H1 (cell line): ENCODE measurements around the gene FGGY. TPM values are rescaled to one million over a fixed set of nuclear protein-coding genes. Genes with fewer than 3 reads are reported as not detected.

Experiments
- CTCF ChIA-PET: fragments of 300-600 bp; sonication (Branson Sonifier 250); formaldehyde crosslinking; loops from one replicate; lab custom pipeline; 2021; ENCODE audit not compliant: partially characterized antibody; lab: Charles Lee
- POLR2A ChIA-PET: fragments of 300-600 bp; sonication (Branson Sonifier 250); formaldehyde crosslinking; loops from one replicate; lab custom pipeline; 2021; ENCODE audit warnings: inconsistent platforms; ENCODE audit not compliant: partially characterized antibody; lab: Charles Lee
- DNase-seq, 2 experiments: peaks; one replicate each; pipeline versions ENCODE4 v3.0.0 to v3.0.0-alpha.2; 2010 to 2022; ENCODE audit warnings: low spot score in 2 of 2, low read depth in 1 of 2, mixed read lengths in 1 of 2
- FAIRE-seq: peaks from 2 replicates; lab custom pipeline; 2011; peaks lifted over from hg19 to GRCh38; lab: Jason Lieb, UNC
- H2AFZ ChIP-seq: 2 replicates; pipeline ENCODE4 v1.8.1; 2012; ENCODE audit warnings: low read length, inconsistent platforms
- H2AK5ac ChIP-seq: 2 replicates; pipeline ENCODE4 v1.6.1; 2013; ENCODE audit warnings: low read depth, low read length
- H2BK120ac ChIP-seq: replicated peaks from 2 replicates; pipeline ENCODE3; 2013; ENCODE audit warnings: low read depth, low read length, inconsistent platforms
- H2BK12ac ChIP-seq: 2 replicates; pipeline ENCODE4 v1.6.1; 2013; ENCODE audit warnings: low read depth, low read length
- H2BK15ac ChIP-seq: 2 replicates; pipeline ENCODE4 v1.6.1; 2013; ENCODE audit warnings: low read length
- H2BK20ac ChIP-seq: 2 replicates; pipeline ENCODE4 v1.6.1; 2013; ENCODE audit warnings: low read length
- H2BK5ac ChIP-seq: 2 replicates; pipeline ENCODE4 v1.6.1; 2013; ENCODE audit warnings: low read depth, low read length
- H3K14ac ChIP-seq: 2 replicates; pipeline ENCODE4 v1.6.1; 2013; ENCODE audit warnings: inconsistent platforms; ENCODE audit not compliant: insufficient read length
- H3K18ac ChIP-seq: 2 replicates; pipeline ENCODE4 v1.6.1; 2013; ENCODE audit warnings: low read length; ENCODE audit errors: extremely low read depth
- H3K23ac ChIP-seq: 2 replicates; pipeline ENCODE4 v1.6.1; 2013; ENCODE audit warnings: inconsistent platforms; ENCODE audit not compliant: insufficient read length
- H3K23me2 ChIP-seq: 2 replicates; pipeline ENCODE4 v1.6.1; 2013; ENCODE audit warnings: low read depth, low read length
- H3K27ac ChIP-seq: 2 replicates; pipeline ENCODE4 v1.6.1; 2011; ENCODE audit warnings: low read depth, low read length, inconsistent platforms
- H3K27me3 ChIP-seq, 4 experiments: replicated peaks in 1 of 4; 1 replicate in 1 of 4; 2 replicates in 3 of 4; pipeline versions ENCODE4 v1.6.1 to v1.8.1; 2011 to 2013; ENCODE audit warnings: low read length in 3 of 4, mild to moderate bottlenecking in 3 of 4, inconsistent platforms in 2 of 4, mixed read lengths in 2 of 4, moderate library complexity in 1 of 4; ENCODE audit not compliant: control insufficient read depth in 3 of 4, insufficient read depth in 3 of 4; ENCODE audit errors: extremely low read depth in 1 of 4
- H3K36me3 ChIP-seq, 4 experiments: 2 replicates each; pipeline versions ENCODE4 v1.6.1 to v1.8.1; 2011 to 2013; ENCODE audit warnings: mild to moderate bottlenecking in 4 of 4, low read length in 3 of 4, moderate library complexity in 2 of 4, control low read depth in 1 of 4, inconsistent platforms in 1 of 4; ENCODE audit not compliant: insufficient read depth in 4 of 4, control insufficient read depth in 2 of 4
- H3K4ac ChIP-seq: replicated peaks from 2 replicates; pipeline ENCODE3; 2013; ENCODE audit warnings: low read length, low read depth, mixed read lengths, inconsistent platforms; ENCODE audit not compliant: insufficient read length
- H3K4me1 ChIP-seq, 4 experiments: replicated peaks in 1 of 4; 1 replicate in 1 of 4; 2 replicates in 3 of 4; pipeline versions ENCODE4 v1.6.1 to v1.8.1; 2011 to 2013; ENCODE audit warnings: low read length in 3 of 4, inconsistent platforms in 2 of 4, mixed read lengths in 1 of 4; ENCODE audit not compliant: insufficient read depth in 4 of 4, control insufficient read depth in 3 of 4
- H3K4me2 ChIP-seq, 2 experiments: 2 replicates each; pipeline versions ENCODE4 v1.6.1 to v1.8.1; 2011 to 2013; ENCODE audit warnings: low read depth in 2 of 2, low read length in 2 of 2, control low read depth in 1 of 2, inconsistent platforms in 1 of 2, mild to moderate bottlenecking in 1 of 2; ENCODE audit not compliant: insufficient read depth in 1 of 2
- H3K4me3 ChIP-seq, 4 experiments: fragments of 200-600, 300-600 bp in 1 of 4; sonication (generic), shearing (Covaris generic), sonication (Bioruptor Twin) in 1 of 4; 2 replicates each; pipeline versions ENCODE4 v1.5.1 to v1.8.1; 2011 to 2016; ENCODE audit warnings: low read length in 4 of 4, low read depth in 3 of 4, control low read depth in 2 of 4, inconsistent platforms in 2 of 4, mild to moderate bottlenecking in 2 of 4, mixed read lengths in 1 of 4, moderate library complexity in 1 of 4; ENCODE audit not compliant: insufficient read depth in 2 of 4; ENCODE audit errors: extremely low read depth in 1 of 4
- H3K56ac ChIP-seq: replicated peaks from 2 replicates; pipeline ENCODE3; 2013; ENCODE audit warnings: low read depth, mild to moderate bottlenecking, mixed read lengths, low read length, inconsistent platforms; ENCODE audit not compliant: insufficient read length
- H3K79me1 ChIP-seq: 2 replicates; pipeline ENCODE4 v1.6.1; 2013; ENCODE audit warnings: low read depth, low read length, control low read depth
- H3K79me2 ChIP-seq, 2 experiments: 2 replicates each; pipeline versions ENCODE4 v1.6.1 to v1.8.1; 2012 to 2013; ENCODE audit warnings: low read length in 2 of 2, mild to moderate bottlenecking in 2 of 2, inconsistent platforms in 1 of 2; ENCODE audit not compliant: insufficient read depth in 2 of 2, control insufficient read depth in 1 of 2
- H3K9ac ChIP-seq, 4 experiments: replicated peaks in 1 of 4; 1 replicate in 1 of 4; 2 replicates in 3 of 4; pipeline versions ENCODE4 v1.6.1 to v1.8.1; 2011 to 2013; ENCODE audit warnings: low read depth in 3 of 4, low read length in 3 of 4, control low read depth in 2 of 4, mild to moderate bottlenecking in 2 of 4, moderate library complexity in 2 of 4, inconsistent platforms in 1 of 4; ENCODE audit errors: extremely low read depth in 1 of 4
- H3K9me3 ChIP-seq, 2 experiments: 2 replicates each; pipeline versions ENCODE4 v1.6.1 to v1.8.1; 2012 to 2013; ENCODE audit warnings: mild to moderate bottlenecking in 2 of 2, moderate library complexity in 2 of 2, control low read depth in 1 of 2, inconsistent platforms in 1 of 2, low read depth in 1 of 2, low read length in 1 of 2, mixed read lengths in 1 of 2; ENCODE audit not compliant: insufficient read depth in 2 of 2
- H4K20me1 ChIP-seq, 2 experiments: replicated peaks in 1 of 2; 2 replicates each; pipeline versions ENCODE3 to v1.8.1; 2011 to 2013; ENCODE audit warnings: inconsistent platforms in 2 of 2, low read length in 2 of 2, mild to moderate bottlenecking in 1 of 2; ENCODE audit not compliant: insufficient read depth in 2 of 2, control insufficient read depth in 1 of 2
- H4K5ac ChIP-seq: 2 replicates; pipeline ENCODE4 v1.6.1; 2013; ENCODE audit warnings: low read length, low read depth, mixed read lengths, inconsistent platforms; ENCODE audit not compliant: insufficient read length
- H4K8ac ChIP-seq: 2 replicates; pipeline ENCODE4 v1.8.0; 2013; ENCODE audit warnings: mild to moderate bottlenecking, moderate library complexity, low read length, inconsistent platforms; ENCODE audit not compliant: insufficient read depth; ENCODE audit errors: extremely low read depth
- H4K91ac ChIP-seq: replicated peaks from 2 replicates; pipeline ENCODE3; 2013; ENCODE audit warnings: low read length, mixed read lengths, inconsistent platforms; ENCODE audit not compliant: insufficient read length
- ATF3 ChIP-seq: IDR thresholded peaks from 2 replicates; pipeline ENCODE4 v1.6.1; 2011; ENCODE audit warnings: low read depth, mild to moderate bottlenecking, low read length; ENCODE audit not compliant: insufficient read depth
- BCL11A ChIP-seq, 2 experiments: IDR thresholded peaks; one replicate each; pipeline ENCODE4 v1.6.1; 2011; ENCODE audit warnings: low read depth in 2 of 2, low read length in 2 of 2, mild to moderate bottlenecking in 2 of 2
- E2F6 ChIP-seq: IDR thresholded peaks from 2 replicates; pipeline ENCODE4 v1.6.1; 2012; ENCODE audit warnings: inconsistent platforms
- PHF8 ChIP-seq: fragments of 200-600 bp; sonication (generic); conservative IDR thresholded peaks from 2 replicates; pipeline ENCODE4 v1.7.1; 2012; ENCODE audit warnings: low read depth, mild to moderate bottlenecking, inconsistent platforms, low read length, moderate library complexity
- POLR2A ChIP-seq, 2 experiments: IDR thresholded peaks; 1 replicate in 1 of 2; 2 replicates in 1 of 2; pipeline ENCODE4 v1.6.1; 2011; ENCODE audit warnings: low read depth in 2 of 2, low read length in 2 of 2, mild to moderate bottlenecking in 2 of 2; ENCODE audit errors: control extremely low read depth in 1 of 2
- RFX5 ChIP-seq: IDR thresholded peaks from 2 replicates; pipeline ENCODE4 v1.6.1; 2011; ENCODE audit warnings: low read depth, low read length, improper control_type of control experiment, borderline replicate concordance
- RNF2 ChIP-seq: fragments of 200-900, 300-1000 bp; sonication (generic); IDR thresholded peaks from 2 replicates; pipeline ENCODE4 v1.7.1; 2016; ENCODE audit warnings: borderline replicate concordance, low read depth, mild to moderate bottlenecking, antibody characterized with exemption, low read length; ENCODE audit not compliant: poor library complexity, severe bottlenecking; ENCODE audit errors: missing control alignments
- SAP30 ChIP-seq: fragments of 300-600 bp; sonication (generic); IDR thresholded peaks from 2 replicates; pipeline ENCODE4 v1.7.1; 2012; ENCODE audit warnings: low read length, moderate library complexity, mild to moderate bottlenecking, inconsistent platforms; ENCODE audit not compliant: insufficient read depth, insufficient replicate concordance
- SP4 ChIP-seq: IDR thresholded peaks from 2 replicates; pipeline ENCODE4 v1.6.1; 2012; ENCODE audit warnings: low read length, inconsistent platforms
- SRF ChIP-seq: IDR thresholded peaks from 2 replicates; pipeline ENCODE4 v1.6.1; 2011; ENCODE audit warnings: mild to moderate bottlenecking, low read depth, low read length, moderate library complexity
- TEAD4 ChIP-seq: IDR thresholded peaks from 2 replicates; pipeline ENCODE4 v1.6.1; 2012; ENCODE audit warnings: low read depth, low read length, inconsistent platforms, mixed read lengths
- YY1 ChIP-seq: IDR thresholded peaks from 2 replicates; pipeline ENCODE4 v1.6.1; 2011; ENCODE audit warnings: low read depth, mild to moderate bottlenecking, low read length
- ZNF274 ChIP-seq: IDR thresholded peaks from 2 replicates; pipeline ENCODE4 v1.7.0; 2012; ENCODE audit warnings: low read length, borderline replicate concordance; ENCODE audit errors: extremely low read depth
- WGBS, 2 experiments: shearing (Covaris generic) in 1 of 2; methylation state at CpG; one replicate each; pipeline versions ENCODE4 v1.1.6 to v1.1.7; 2013 to 2015; ENCODE audit warnings: low lambda C conversion rate in 2 of 2, mixed read lengths in 2 of 2, inconsistent platforms in 1 of 2, low coverage in 1 of 2, missing lambda C conversion rate in 1 of 2; ENCODE audit not compliant: insufficient replicate concordance in 2 of 2, insufficient coverage in 1 of 2, insufficient read length in 1 of 2; ENCODE audit errors: extremely low coverage in 1 of 2, missing lambda C conversion rate in 1 of 2; 5-methylcytosine and 5-hydroxymethylcytosine counted together
- polyA plus RNA-seq, 7 experiments: library from polyadenylated mRNA; depleted of rRNA in 3 of 7; stranded (reverse) in 5 of 7; unstranded in 2 of 7; fragments of >200 nt in 5 of 7; fragments of 200-250 nt in 2 of 7; gene quantifications; 1 replicate in 5 of 7; 2 replicates in 1 of 7; 4 replicates in 1 of 7; pipeline versions ENCODE4 v1.2.1 to v1.2.3, GENCODE V29; 2011 to 2013; ENCODE audit warnings: missing spikeins in 2 of 7, mixed read lengths in 2 of 7
- total RNA-seq: library from RNA; stranded (reverse); fragmentation: NEBNext Ultra II Directional; extraction: Animal tissue kit (Norgen Biotek cat#: 25700); gene quantifications from 2 replicates; pipeline ENCODE4 v1.2.1, GENCODE V29; 2021

FGGY gene
- total and polyA plus RNA-seq, 2 of the 8 experiments (the other 6 are each of a cell fraction or from before 2014, with no cell fraction given) = 10.3 to 12.5 TPM

GRCh38 chr1:59617434-59617833, 320.5 kb downstream of the FGGY start:
- H2BK5ac ChIP-seq = no peak overlapping the region
- CTCF ChIA-PET = no interaction called here
- no peak for TF ChIP-seq SP4
- TF ChIP-seq ATF3 = no peak
- TF ChIP-seq SAP30 = no peak
- TF ChIP-seq RNF2 = no peak
- no peak for TF ChIP-seq TEAD4
- no peak for TF ChIP-seq POLR2A (IDR thresholded peaks at IDR 0.05; ENCODE audit: control extremely low read depth in 1 of 2, low read depth in 2 of 2, low read length in 2 of 2)
- TF ChIP-seq RFX5 = no peak
- TF ChIP-seq PHF8 = no peak
- TF ChIP-seq E2F6 = no peak
- TF ChIP-seq BCL11A (IDR thresholded peaks at IDR 0.05; ENCODE audit: low read depth in 2 of 2, low read length in 2 of 2) = no peak
- no peak for TF ChIP-seq YY1
- TF ChIP-seq SRF = no peak
- no peak for TF ChIP-seq ZNF274
- TF ChIP-seq, all 59 proteins: peak for 0
- Histone ChIP-seq H2BK20ac (no peak overlapping the region), H4K20me1 (no peaks in the 10 kb centered on the region), H2AK5ac (no peak overlapping the region), H3K56ac (no peak overlapping the region), H2BK120ac (no peak overlapping the region), H3K9me3 (no peaks in the 10 kb centered on the region), H2BK12ac (no peak overlapping the region), H3K36me3 (no peaks in the 10 kb centered on the region), H2BK15ac (no peak overlapping the region), H3K27ac (no peak overlapping the region), H3K18ac (no peak overlapping the region), H3K4ac (no peak overlapping the region), H4K91ac (no peak overlapping the region), H3K14ac (no peak overlapping the region), H3K79me1 (no peaks in the 10 kb centered on the region), H3K4me2 (no peak overlapping the region), H3K4me3 (no peak overlapping the region), H4K5ac (no peak overlapping the region), H3K4me1 (no peaks in the 10 kb centered on the region), H3K23me2 (no peaks in the 10 kb centered on the region; the same call in 1 of the 2 replicates), H3K79me2 (no peaks in the 10 kb centered on the region), H2AFZ (no peak overlapping the region), H3K9ac (no peak overlapping the region), H4K8ac (no peak overlapping the region), H3K23ac (no peak overlapping the region), H3K27me3 (no peaks in the 10 kb centered on the region)
- no peak for DNase-seq
- POLR2A ChIA-PET = no interaction called here
- 91% methylated on average over 3 of the region's 3 CpGs; no CpG with 5 or more reads in 1 of the 2 experiments for WGBS, 2 experiments
- no peak for FAIRE-seq
